GM12872 (cell line): ENCODE measurements around the gene IL26.

Experiments used
- TF ChIP-seq, protein P1 (sequence below): IDR thresholded peaks from 3 replicates; pipeline ENCODE4 v1.5.1; 2011; ENCODE audit warnings: low read depth, mild to moderate bottlenecking, low read length, moderate library complexity; ENCODE audit not compliant: insufficient read depth

IL26 gene

DNA sequence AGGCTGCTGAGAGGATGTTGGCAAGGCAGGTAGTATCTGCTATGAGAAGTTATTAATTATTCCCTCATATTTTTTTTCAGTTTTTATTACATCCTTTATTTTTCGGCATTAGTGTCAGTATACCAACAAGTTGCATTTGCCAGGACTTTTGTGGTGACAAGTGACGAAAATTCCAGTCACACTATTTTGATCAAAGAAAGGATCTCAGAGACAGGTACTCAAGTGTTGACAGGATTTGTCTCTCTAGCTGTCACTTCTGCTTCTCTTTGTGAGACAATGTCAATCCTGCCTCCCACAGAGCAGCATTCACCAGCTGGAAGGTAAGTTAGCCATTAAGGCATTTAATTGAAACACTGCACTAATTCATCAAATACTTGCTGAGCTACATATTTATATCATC, 48.0 kb downstream of the IL26 start:
- TF ChIP-seq, protein P1, sequence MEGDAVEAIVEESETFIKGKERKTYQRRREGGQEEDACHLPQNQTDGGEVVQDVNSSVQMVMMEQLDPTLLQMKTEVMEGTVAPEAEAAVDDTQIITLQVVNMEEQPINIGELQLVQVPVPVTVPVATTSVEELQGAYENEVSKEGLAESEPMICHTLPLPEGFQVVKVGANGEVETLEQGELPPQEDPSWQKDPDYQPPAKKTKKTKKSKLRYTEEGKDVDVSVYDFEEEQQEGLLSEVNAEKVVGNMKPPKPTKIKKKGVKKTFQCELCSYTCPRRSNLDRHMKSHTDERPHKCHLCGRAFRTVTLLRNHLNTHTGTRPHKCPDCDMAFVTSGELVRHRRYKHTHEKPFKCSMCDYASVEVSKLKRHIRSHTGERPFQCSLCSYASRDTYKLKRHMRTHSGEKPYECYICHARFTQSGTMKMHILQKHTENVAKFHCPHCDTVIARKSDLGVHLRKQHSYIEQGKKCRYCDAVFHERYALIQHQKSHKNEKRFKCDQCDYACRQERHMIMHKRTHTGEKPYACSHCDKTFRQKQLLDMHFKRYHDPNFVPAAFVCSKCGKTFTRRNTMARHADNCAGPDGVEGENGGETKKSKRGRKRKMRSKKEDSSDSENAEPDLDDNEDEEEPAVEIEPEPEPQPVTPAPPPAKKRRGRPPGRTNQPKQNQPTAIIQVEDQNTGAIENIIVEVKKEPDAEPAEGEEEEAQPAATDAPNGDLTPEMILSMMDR, result no peak

DNA sequence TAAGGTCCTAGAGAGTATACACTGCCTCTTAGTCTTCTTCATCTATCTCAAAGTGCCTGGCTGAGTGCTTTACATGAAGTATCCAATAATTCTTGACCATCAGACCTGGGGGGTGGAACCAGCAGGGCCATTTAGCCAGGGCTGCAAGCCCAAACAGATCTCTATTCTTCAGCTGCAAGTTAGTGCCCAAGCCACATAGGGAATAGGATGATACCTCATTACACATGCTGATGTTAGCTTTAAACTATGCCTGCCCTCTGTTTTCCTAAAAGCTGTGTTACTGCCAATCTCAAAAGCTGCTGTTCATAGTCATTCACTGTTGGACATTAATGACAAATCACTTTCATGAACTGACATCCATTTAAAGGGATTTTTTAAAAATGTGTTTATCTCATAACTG, 49.4 kb downstream of the IL26 start:
- TF ChIP-seq, protein P1, result no peak

DNA sequence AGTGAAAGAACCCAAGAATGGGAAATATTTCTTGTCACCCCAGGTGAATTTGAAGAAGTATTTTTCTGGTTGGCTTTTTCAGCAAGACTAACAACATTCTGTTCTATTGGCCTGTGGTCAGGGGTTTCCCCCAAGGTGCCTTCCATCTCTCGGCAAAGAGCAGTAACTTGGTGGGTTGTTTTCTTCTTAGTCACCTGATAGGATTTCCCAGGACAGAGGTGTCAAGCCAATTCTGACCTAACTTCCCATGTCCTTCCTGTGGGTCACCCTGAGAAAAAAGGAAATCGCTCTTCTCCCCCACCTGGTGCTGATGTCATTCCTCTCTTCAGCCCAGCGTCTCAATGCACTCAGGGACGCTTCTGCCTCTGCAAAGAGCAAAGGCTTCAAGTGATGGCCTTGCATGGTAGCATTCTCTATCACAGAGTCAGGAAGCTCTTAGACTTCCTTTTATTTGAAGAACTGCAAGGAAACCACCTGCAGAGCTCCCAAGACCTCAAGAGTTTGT, 50.0 kb downstream of the IL26 start:
- TF ChIP-seq, protein P1, result no peak

DNA sequence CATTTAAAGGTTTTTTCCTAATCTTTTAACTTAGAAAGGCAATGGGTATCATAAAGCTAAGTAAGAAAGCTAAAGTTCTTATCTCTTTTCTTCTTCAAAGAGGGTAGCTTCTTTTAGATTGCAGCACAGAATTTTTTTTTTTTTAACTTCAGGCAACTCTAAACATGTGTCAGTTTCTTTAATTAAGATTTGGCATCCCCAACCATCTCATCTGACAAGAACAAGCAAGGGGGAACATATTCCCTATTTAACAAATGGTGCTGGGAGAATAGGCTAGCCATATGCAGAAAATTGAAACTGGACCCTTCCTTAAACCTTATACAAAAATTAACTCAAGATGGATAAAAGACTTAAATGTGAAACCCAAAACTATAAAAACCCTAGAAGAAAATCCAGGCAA, 51.8 kb downstream of the IL26 start:
- TF ChIP-seq, protein P1, result no peak

DNA sequence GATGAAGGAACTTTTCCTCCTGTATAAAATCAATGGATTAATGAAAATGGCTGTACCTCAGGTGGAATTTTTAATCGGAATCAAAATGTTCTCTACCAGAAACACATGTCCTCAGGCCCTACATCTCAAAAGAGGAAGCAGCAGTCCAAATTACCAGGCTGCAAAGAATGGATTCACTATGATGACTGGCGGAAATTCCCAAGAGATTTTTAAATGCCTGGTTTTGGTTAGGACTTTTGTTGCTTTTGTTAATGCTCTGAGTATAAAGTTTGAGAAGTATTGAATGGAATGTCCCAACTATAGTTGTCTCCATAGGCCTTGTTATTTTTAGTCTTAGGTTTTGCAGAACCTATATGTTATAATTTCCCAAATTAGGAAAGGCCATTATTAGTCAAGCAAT, 54.9 kb downstream of the IL26 start:
- TF ChIP-seq, protein P1, result no peak

DNA sequence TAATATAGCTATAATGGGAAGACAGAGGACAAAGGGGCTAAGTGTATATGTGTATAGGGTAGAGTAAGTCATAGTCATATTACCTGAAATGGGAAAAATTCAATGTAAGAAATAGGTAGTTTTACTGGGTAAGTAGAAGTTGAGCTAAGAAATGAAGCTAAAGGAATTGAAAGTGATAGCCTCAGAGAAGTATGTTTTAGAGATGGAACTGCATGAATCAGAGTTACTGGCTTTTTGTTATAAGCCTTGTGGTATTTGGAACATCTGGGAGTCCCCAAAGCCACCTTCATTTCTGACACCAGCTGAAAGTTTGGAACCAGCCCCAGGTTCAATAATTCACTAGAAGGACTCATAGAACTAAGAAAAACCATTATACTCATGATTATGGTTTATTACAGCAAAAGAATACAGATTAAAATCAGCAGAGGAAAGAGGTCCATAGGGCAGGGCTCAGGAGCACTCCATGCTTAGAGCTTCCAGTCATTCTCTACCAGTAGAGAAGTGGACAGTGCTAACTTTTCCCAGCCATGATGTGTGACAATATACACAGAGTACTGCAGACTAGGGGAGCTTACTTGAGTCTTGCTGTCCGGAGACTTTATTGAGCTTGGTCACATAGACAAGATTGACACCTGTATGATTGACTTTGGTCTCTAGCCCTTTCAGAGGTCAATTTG, 56.3 kb downstream of the IL26 start:
- TF ChIP-seq, protein P1, result no peak

DNA sequence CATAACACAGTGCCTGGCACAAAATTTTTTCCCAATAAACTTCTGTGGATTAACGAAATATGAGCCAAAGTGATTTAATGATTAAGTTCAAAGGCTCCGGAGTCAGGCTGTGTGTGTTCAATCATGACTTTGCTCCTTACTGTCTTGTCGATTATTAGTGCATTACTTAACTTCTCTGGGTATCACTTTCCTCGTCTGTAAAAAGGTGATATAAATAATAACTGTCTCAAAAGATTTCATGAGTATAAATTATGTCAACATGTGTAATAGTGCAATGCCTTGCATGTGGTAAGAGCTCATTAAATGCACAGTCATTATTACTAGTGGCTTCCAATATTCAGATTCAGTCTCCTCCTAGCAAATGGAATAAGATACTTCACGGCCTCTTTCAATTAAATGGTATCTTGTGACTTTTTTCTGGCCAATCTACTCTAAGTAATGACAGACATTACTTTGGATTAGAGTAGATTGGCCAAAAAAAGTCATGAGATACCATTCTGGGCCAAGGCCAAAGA, 59.2 kb downstream of the IL26 start:
- TF ChIP-seq, protein P1, result no peak
